ENCODE measurements around the gene LENG1. TPM values are rescaled to one million over a fixed set of nuclear protein-coding genes. Genes with fewer than 3 reads are reported as not detected.

The LENG1 gene
- total and polyA plus RNA-seq, 9 of the 15 experiments (the other 6 are each of a cell fraction or from before 2014, with no cell fraction given), result 0.30 to 10.5 (median 4.7) TPM

GRCh38 chr19:54207983-54208783, 48.7 kb upstream of the LENG1 start (continued):
- TF ChIP-seq, protein P1, sequence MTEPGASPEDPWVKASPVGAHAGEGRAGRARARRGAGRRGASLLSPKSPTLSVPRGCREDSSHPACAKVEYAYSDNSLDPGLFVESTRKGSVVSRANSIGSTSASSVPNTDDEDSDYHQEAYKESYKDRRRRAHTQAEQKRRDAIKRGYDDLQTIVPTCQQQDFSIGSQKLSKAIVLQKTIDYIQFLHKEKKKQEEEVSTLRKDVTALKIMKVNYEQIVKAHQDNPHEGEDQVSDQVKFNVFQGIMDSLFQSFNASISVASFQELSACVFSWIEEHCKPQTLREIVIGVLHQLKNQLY (CRISPR knock-in tag; conservative IDR thresholded peaks at IDR 0.05), result peak in 1 of 2 experiments; percentile 78; a peak in 2 of 4 replicates
- peak; percentile 78 for TF ChIP-seq GATA2 (CRISPR knock-in tag; IDR thresholded peaks at IDR 0.05)
- peak; percentile 95 for TF ChIP-seq TEAD4 (IDR thresholded peaks at IDR 0.05; ENCODE audit: low read length)
- no peak for TF ChIP-seq TEAD4 (CRISPR knock-in tag; IDR thresholded peaks at IDR 0.05; ENCODE audit: borderline replicate concordance)
- no peak for TF ChIP-seq RREB1 (CRISPR knock-in tag; IDR thresholded peaks at IDR 0.05)
- TF ChIP-seq ASH1L (IDR thresholded peaks at IDR 0.05; ENCODE audit: borderline replicate concordance, low read depth, partially characterized antibody), result no peak
- TF ChIP-seq SNIP1 (IDR thresholded peaks at IDR 0.05; ENCODE audit: low read depth), result no peak
- no peak for TF ChIP-seq ATF1 (CRISPR knock-in tag; IDR thresholded peaks at IDR 0.05)
- TF ChIP-seq ATF1 (tag; IDR thresholded peaks at IDR 0.05), result peak; percentile 69
- no peak for TF ChIP-seq ATF2 (CRISPR knock-in tag; IDR thresholded peaks at IDR 0.05)
- TF ChIP-seq, protein P2, sequence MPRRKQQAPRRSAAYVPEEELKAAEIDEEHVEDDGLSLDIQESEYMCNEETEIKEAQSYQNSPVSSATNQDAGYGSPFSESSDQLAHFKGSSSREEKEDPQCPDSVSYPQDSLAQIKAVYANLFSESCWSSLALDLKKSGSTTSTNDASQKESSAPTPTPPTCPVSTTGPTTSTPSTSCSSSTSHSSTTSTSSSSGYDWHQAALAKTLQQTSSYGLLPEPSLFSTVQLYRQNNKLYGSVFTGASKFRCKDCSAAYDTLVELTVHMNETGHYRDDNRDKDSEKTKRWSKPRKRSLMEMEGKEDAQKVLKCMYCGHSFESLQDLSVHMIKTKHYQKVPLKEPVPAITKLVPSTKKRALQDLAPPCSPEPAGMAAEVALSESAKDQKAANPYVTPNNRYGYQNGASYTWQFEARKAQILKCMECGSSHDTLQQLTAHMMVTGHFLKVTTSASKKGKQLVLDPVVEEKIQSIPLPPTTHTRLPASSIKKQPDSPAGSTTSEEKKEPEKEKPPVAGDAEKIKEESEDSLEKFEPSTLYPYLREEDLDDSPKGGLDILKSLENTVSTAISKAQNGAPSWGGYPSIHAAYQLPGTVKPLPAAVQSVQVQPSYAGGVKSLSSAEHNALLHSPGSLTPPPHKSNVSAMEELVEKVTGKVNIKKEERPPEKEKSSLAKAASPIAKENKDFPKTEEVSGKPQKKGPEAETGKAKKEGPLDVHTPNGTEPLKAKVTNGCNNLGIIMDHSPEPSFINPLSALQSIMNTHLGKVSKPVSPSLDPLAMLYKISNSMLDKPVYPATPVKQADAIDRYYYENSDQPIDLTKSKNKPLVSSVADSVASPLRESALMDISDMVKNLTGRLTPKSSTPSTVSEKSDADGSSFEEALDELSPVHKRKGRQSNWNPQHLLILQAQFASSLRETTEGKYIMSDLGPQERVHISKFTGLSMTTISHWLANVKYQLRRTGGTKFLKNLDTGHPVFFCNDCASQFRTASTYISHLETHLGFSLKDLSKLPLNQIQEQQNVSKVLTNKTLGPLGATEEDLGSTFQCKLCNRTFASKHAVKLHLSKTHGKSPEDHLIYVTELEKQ (CRISPR knock-in tag; IDR thresholded peaks at IDR 0.05), result no peak; the same call in 1 of the 2 replicates
- no peak for TF ChIP-seq MCM5 (IDR thresholded peaks at IDR 0.05; ENCODE audit: low read depth)
- no peak; the same call in 1 of the 2 replicates for TF ChIP-seq ZBTB5 (IDR thresholded peaks at IDR 0.05)
- TF ChIP-seq ZNF75A (CRISPR knock-in tag; IDR thresholded peaks at IDR 0.05), result 0 out of 2 replicates have a peak, but pooled peaks have one; percentile 28

Measured in K562 (cell line).